ENCODE data around the gene CCDC124. TPM values are rescaled to one million over a fixed set of nuclear protein-coding genes. Genes with fewer than 3 reads are reported as not detected.

The CCDC124 gene
- total and polyA plus RNA-seq, 4 donors = 15.8 to 59.3 (median 32.1) TPM

- Histone ChIP-seq H3K4me1 (ENCODE audit: control insufficient read depth in 4 of 4, insufficient read depth in 4 of 4, low read length in 3 of 4) (no peaks in the 10 kb centered on the region), H3K36me3 (ENCODE audit: control insufficient read depth in 4 of 4, insufficient read depth in 3 of 4, low read depth in 1 of 4, low read length in 3 of 4) (no peaks in the 10 kb centered on the region), H3K9ac (ENCODE audit: low read depth in 1 of 2, low read length in 2 of 2) (no peak overlapping the region), H3K4me3 (ENCODE audit: low read depth in 1 of 3, low read length in 3 of 3) (no peak overlapping the region), H3K9me3 (ENCODE audit: control insufficient read depth in 4 of 4, low read length in 3 of 4) (peaks cover 0 to 6% (median 2%) of the 10 kb centered on the region in 4 donors), H3K27ac (ENCODE audit: low read depth in 1 of 2, low read length in 2 of 2) (no peak overlapping the region), H3K27me3 (ENCODE audit: control insufficient read depth in 4 of 4, insufficient read depth in 4 of 4, low read length in 3 of 4) (peaks cover 0 to 3% (median 0%) of the 10 kb centered on the region in 4 donors)
- WGBS = 73% methylated on average over 11 of the region's 11 CpGs
- TF ChIP-seq FOXA1 (IDR thresholded peaks at IDR 0.05) = no peak
- no peak for TF ChIP-seq HNF4A (conservative IDR thresholded peaks at IDR 0.05)
- no peak for TF ChIP-seq MAX (IDR thresholded peaks at IDR 0.05)
- TF ChIP-seq HNF4G (IDR thresholded peaks at IDR 0.05) = no peak
- TF ChIP-seq ZBTB33 (IDR thresholded peaks at IDR 0.05) = no peak
- TF ChIP-seq JUND (IDR thresholded peaks at IDR 0.05) = no peak
- TF ChIP-seq CTCF (IDR thresholded peaks at IDR 0.05; ENCODE audit: low read depth, low read length, missing input control) = no peak
- no peak for TF ChIP-seq GABPA (IDR thresholded peaks at IDR 0.05 in 1 of 2, conservative IDR thresholded peaks at IDR 0.05 in 1 of 2)
- no peak for TF ChIP-seq TAF1 (conservative IDR thresholded peaks at IDR 0.05)
- TF ChIP-seq EGR1 (IDR thresholded peaks at IDR 0.05; ENCODE audit: low read depth in 2 of 2) = no peak
- no peak for TF ChIP-seq YY1 (IDR thresholded peaks at IDR 0.05)
- TF ChIP-seq RXRA (IDR thresholded peaks at IDR 0.05) = no peak
- no peak for TF ChIP-seq ATF3 (IDR thresholded peaks at IDR 0.05)
- no peak for TF ChIP-seq FOXA2 (IDR thresholded peaks at IDR 0.05)
- no peak for TF ChIP-seq SP1 (IDR thresholded peaks at IDR 0.05)
- TF ChIP-seq REST (IDR thresholded peaks at IDR 0.05) = no peak
- TF ChIP-seq NR2F2 (IDR thresholded peaks at IDR 0.05) = no peak
- no peak for TF ChIP-seq RAD21 (IDR thresholded peaks at IDR 0.05)
- DNase-seq (ENCODE audit: low spot score) = no peak
Measured at GRCh38 chr19:17910791-17911360, 21.9 kb upstream of the CCDC124 start.

All from liver (tissue), 9 donors.